Parathyroid adenoma (tissue), 2 donors: ENCODE measurements around the gene PARP4.
A peak's percentile ranks its signal among the peaks of the same experiment; 100 is the strongest.

Experiments
- H2AFZ ChIP-seq: fragments of 300-600 bp; sonication (generic); one replicate; pipeline ENCODE4 v1.7.0; 2017; ENCODE audit warnings: antibody characterized with exemption, mild to moderate bottlenecking
- H3K27ac ChIP-seq: fragments of 300-600 bp; sonication (generic); one replicate; pipeline ENCODE4 v1.7.0; 2017
- H3K27me3 ChIP-seq: fragments of 300-600 bp; sonication (generic); one replicate; pipeline ENCODE4 v1.7.0; 2017; ENCODE audit warnings: low read length; ENCODE audit not compliant: control insufficient read depth, insufficient read depth
- H3K36me3 ChIP-seq: fragments of 300-600 bp; sonication (generic); one replicate; pipeline ENCODE4 v1.7.0; 2017; ENCODE audit warnings: low read length; ENCODE audit not compliant: control insufficient read depth, insufficient read depth
- H3K4me1 ChIP-seq: fragments of 300-600 bp; sonication (generic); one replicate; pipeline ENCODE4 v1.7.0; 2017; ENCODE audit warnings: control low read depth
- H3K4me2 ChIP-seq: fragments of 300-600 bp; sonication (generic); one replicate; pipeline ENCODE4 v1.7.0; 2017; ENCODE audit warnings: low read length
- H3K4me3 ChIP-seq: fragments of 300-600 bp; sonication (generic); one replicate; pipeline ENCODE4 v1.7.0; 2017; ENCODE audit warnings: low read depth, low read length
- H3K79me2 ChIP-seq: fragments of 300-600 bp; sonication (generic); one replicate; pipeline ENCODE4 v1.7.0; 2017; ENCODE audit warnings: control low read depth
- H3K9ac ChIP-seq: fragments of 300-600 bp; sonication (generic); one replicate; pipeline ENCODE4 v1.7.0; 2017; ENCODE audit warnings: mild to moderate bottlenecking
- H3K9me3 ChIP-seq: fragments of 300-600 bp; sonication (generic); one replicate; pipeline ENCODE4 v1.7.0; 2017; ENCODE audit warnings: low read length; ENCODE audit not compliant: control insufficient read depth
- CTCF ChIP-seq: fragments of 300-600 bp; sonication (generic); IDR thresholded peaks from one replicate; pipeline ENCODE4 v1.7.0; 2017; ENCODE audit warnings: antibody characterized with exemption, mild to moderate bottlenecking
- donor health status: primary hyperparathyroidism.

The PARP4 gene

DNA sequence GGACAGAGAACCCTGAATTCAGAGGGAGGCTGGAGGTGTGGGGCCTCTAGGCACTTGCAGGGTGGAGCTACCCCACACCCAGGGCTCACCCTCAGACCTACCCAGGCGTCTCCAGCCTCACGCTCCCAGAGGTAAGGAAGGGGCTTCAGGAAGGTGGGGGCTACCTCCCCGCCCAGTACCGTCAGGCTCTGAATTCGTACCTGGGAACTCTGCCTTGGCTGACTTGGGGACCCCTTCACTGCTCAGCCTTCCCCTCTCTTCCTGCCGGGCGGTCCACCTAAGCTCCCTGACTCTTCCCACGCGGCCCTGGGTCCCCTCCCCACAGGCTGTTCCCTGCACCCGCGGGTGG is 28.5 kb upstream of the PARP4 start:
- Histone ChIP-seq H3K4me1 (no peaks in the 10 kb centered on the region), H3K79me2 (no peaks in the 10 kb centered on the region), H3K27ac (no peak overlapping the region), H3K4me2 (peak overlapping the region; percentile 47), H2AFZ (peak overlapping the region; percentile 64), H3K27me3 (no peaks in the 10 kb centered on the region), H3K9me3 (no peaks in the 10 kb centered on the region), H3K36me3 (no peaks in the 10 kb centered on the region), H3K4me3 (peak overlapping the region; percentile 42), H3K9ac (no peak overlapping the region)
- no peak for TF ChIP-seq CTCF

DNA sequence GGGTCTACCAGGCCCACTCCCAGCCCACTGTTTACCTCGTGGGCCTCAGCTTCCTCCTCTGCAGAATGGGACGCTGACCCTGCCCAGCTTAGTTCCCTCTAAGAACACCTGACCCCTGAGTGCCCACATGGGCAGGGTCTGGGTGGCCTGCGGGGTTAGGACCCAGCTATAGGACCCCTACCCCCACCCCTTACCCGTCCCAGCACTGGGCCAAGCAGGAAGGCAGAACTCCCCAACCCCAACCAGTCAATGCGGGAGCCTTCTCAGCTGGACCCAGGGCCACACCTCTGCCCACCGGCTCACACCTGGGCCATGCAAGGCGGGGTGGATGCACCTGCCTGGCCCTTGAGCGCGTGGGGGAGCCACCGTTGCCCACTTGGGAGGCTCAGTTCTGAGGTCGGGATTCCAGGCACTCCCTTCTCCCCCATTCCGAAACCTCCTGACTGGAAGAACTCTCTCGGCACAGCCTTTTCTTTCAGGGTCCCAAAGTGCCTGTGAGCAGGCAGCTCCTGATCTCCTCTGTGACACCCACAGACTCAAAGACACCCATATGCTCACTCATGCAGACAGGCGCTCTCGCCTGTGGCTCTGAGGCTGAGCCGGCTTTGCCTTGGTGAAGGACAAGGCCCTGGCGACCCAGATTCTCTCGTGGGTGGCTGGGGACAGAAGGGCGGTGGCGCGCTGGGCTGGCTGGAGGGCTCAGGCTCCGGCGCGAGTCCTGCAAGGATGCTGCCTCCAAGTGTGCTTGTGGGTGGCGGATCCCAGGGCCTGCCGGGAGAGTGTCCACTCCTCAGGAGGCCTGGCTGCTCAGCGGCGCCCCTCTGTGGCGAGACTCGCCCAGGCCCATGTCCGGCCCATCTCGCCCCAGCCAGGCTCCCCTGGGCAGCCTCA is 27.9 kb upstream of the PARP4 start:
- Histone ChIP-seq H3K36me3 (no peaks in the 10 kb centered on the region), H2AFZ (no peak overlapping the region), H3K79me2 (no peaks in the 10 kb centered on the region), H3K4me2 (no peak overlapping the region), H3K9me3 (no peaks in the 10 kb centered on the region), H3K4me3 (no peak overlapping the region), H3K4me1 (no peaks in the 10 kb centered on the region), H3K27me3 (no peaks in the 10 kb centered on the region), H3K27ac (no peak overlapping the region), H3K9ac (no peak overlapping the region)
- no peak for TF ChIP-seq CTCF

DNA sequence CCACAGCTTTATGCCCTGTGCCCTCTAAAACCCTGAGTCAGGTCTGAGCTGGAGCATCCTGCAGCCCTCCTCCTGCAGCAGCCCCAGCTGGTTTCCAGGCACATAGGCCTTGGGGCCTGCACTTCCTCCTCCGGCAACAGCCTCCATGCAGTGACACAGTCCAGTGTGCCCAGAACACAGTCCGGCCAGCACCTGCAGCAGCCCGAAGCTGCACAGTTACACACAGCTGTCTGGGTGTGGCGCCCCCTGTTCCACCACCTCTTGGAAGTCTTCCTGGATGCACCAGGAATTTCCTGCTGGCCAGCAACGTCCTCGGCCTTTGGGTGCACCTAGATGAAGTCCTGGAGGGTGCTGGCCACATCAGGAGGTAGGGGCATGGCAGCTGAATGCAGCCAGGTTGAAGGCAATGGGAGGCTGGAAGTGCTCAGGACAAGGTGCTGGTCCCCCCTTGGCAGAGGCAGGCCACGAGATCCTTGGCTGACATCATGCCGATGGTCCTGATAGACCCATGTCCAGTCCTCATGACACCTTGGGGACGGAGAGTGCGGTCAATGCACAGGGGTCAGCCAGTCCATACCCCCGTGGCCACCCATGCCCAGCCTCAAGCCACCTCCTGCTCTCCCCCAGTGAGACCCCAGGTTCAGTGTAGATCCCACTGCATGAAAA is 27.1 kb upstream of the PARP4 start:
- Histone ChIP-seq H3K27me3 (no peaks in the 10 kb centered on the region), H3K9me3 (no peaks in the 10 kb centered on the region), H2AFZ (no peak overlapping the region), H3K9ac (no peak overlapping the region), H3K4me2 (no peak overlapping the region), H3K79me2 (no peaks in the 10 kb centered on the region), H3K4me3 (no peak overlapping the region), H3K36me3 (no peaks in the 10 kb centered on the region), H3K4me1 (no peaks in the 10 kb centered on the region), H3K27ac (no peak overlapping the region)
- no peak for TF ChIP-seq CTCF

- Histone ChIP-seq H3K9ac (no peak overlapping the region), H3K9me3 (no peaks in the 10 kb centered on the region), H3K27me3 (no peaks in the 10 kb centered on the region), H3K36me3 (no peaks in the 10 kb centered on the region), H3K4me2 (no peak overlapping the region), H3K4me1 (no peaks in the 10 kb centered on the region), H3K4me3 (no peak overlapping the region), H2AFZ (no peak overlapping the region), H3K27ac (no peak overlapping the region), H3K79me2 (no peaks in the 10 kb centered on the region)
- no peak for TF ChIP-seq CTCF
Observed at GRCh38 chr13:24529478-24529877, 16.9 kb upstream of the PARP4 start.
